Activated CD4-positive, CD25-positive, alpha-beta regulatory T cell treated with anti-CD3 and anti-CD28 coated beads, Interleukin-2, amount 50 U/mL, for 16 hours (primary cell): ENCODE measurements around the gene IL33.

ENCODE experiments used
- DNase-seq: peaks from one replicate; pipeline ENCODE4 v3.0.0-alpha.2; 2020; ENCODE audit warnings: low read depth, low spot score

The IL33 gene

GRCh38 chr9:6302417-6302816, 86.8 kb downstream of the IL33 start:
- DNase-seq, result no peak

GRCh38 chr9:6304232-6304631, 88.6 kb downstream of the IL33 start:
- DNase-seq, result no peak

GRCh38 chr9:6305954-6306563, 90.5 kb downstream of the IL33 start:
- no peak for DNase-seq
